T-helper 1 cell treated with Interleukin-12 subunit alpha and Interleukin-12 subunit beta and Interleukin-4 antibody, amounts not matched to agents 30 μg/mL and 1 μg/mL, for 36 hours (primary cell): Measurements from ENCODE around the gene LRRC74B.
"Not testable (repeated sequence)": the region's sequence is repeated elsewhere in the genome, so short reads cannot be mapped to it uniquely, and the experiment has no call there.

ENCODE experiments used
- H3K27ac Mint-ChIP-seq: one replicate; pipeline ENCODE4 v1.8.0; 2021; ENCODE audit warnings: mild to moderate bottlenecking, mixed read lengths
- H3K27me3 Mint-ChIP-seq: one replicate; pipeline ENCODE4 v1.8.0; 2021; ENCODE audit warnings: low read depth, mixed read lengths
- H3K36me3 Mint-ChIP-seq: one replicate; pipeline ENCODE4 v1.8.0; 2021; ENCODE audit warnings: low read depth, mixed read lengths
- H3K4me1 Mint-ChIP-seq: one replicate; pipeline ENCODE4 v1.8.0; 2021; ENCODE audit warnings: low read depth, mixed read lengths
- H3K4me3 Mint-ChIP-seq: one replicate; pipeline ENCODE4 v1.8.0; 2021; ENCODE audit warnings: mild to moderate bottlenecking, moderate library complexity, mixed read lengths
- H3K9me3 Mint-ChIP-seq: one replicate; pipeline ENCODE4 v1.8.0; 2021; ENCODE audit warnings: mixed read lengths

The LRRC74B gene

GRCh38 chr22:21045585-21046294, at the start of gene LRRC74B:
Gene LRRC74B, plus strand, starts transcription at chr22:21045946. Its CDS starts 41 bp downstream, at chr22:21045987.
- Mint-ChIP-seq H3K27me3 (peaks cover 34% of the 10 kb centered on the region), H3K4me3 (peak within 1 kb of the TSS; percentile 67), H3K36me3 (no peaks in the 10 kb centered on the region), H3K4me1 (peaks cover 18% of the 10 kb centered on the region), H3K9me3 (no peaks in the 10 kb centered on the region), H3K27ac (peak within 1 kb of the TSS; percentile 69)

GRCh38 chr22:20996031-20996410, 49.7 kb upstream of the LRRC74B start:
- Mint-ChIP-seq H3K4me3 (no peak overlapping the region), H3K27ac (no peak overlapping the region)

GRCh38 chr22:20996598-20997535, 48.9 kb upstream of the LRRC74B start:
- no peak overlapping the region for H3K27ac Mint-ChIP-seq
- no peak overlapping the region for H3K4me3 Mint-ChIP-seq
- peaks cover 5% of the 10 kb centered on the region for H3K4me1 Mint-ChIP-seq
- no peaks in the 10 kb centered on the region for H3K27me3 Mint-ChIP-seq
- no peaks in the 10 kb centered on the region for H3K9me3 Mint-ChIP-seq
- H3K36me3 Mint-ChIP-seq: peaks cover 4% of the 10 kb centered on the region

More at GRCh38 chr22:20996031-20996410, 49.7 kb upstream of the LRRC74B start:
- H3K27me3 Mint-ChIP-seq: no peaks in the 10 kb centered on the region
- H3K4me1 Mint-ChIP-seq: peaks cover 2% of the 10 kb centered on the region
- peaks cover 2% of the 10 kb centered on the region for H3K36me3 Mint-ChIP-seq
- no peaks in the 10 kb centered on the region for H3K9me3 Mint-ChIP-seq

GRCh38 chr22:20997536-20998257, 48.0 kb upstream of the LRRC74B start:
- H3K27me3 Mint-ChIP-seq: no peaks in the 10 kb centered on the region
- no peaks in the 10 kb centered on the region for H3K9me3 Mint-ChIP-seq
- peaks cover 5% of the 10 kb centered on the region for H3K4me1 Mint-ChIP-seq
- no peak overlapping the region for H3K4me3 Mint-ChIP-seq
- peaks cover 4% of the 10 kb centered on the region for H3K36me3 Mint-ChIP-seq
- H3K27ac Mint-ChIP-seq: no peak overlapping the region

GRCh38 chr22:20998411-20999336, 47.1 kb upstream of the LRRC74B start:
- H3K4me3 Mint-ChIP-seq: no peak overlapping the region

GRCh38 chr22:20999350-21000206, 46.2 kb upstream of the LRRC74B start:
- H3K4me3 Mint-ChIP-seq: peak overlapping the region; percentile 42

More at GRCh38 chr22:20998411-20999336, 47.1 kb upstream of the LRRC74B start:
- H3K27me3 Mint-ChIP-seq: no peaks in the 10 kb centered on the region
- H3K4me1 Mint-ChIP-seq: peaks cover 8% of the 10 kb centered on the region
- peaks cover 6% of the 10 kb centered on the region for H3K36me3 Mint-ChIP-seq
- peak overlapping the region; percentile 45 for H3K27ac Mint-ChIP-seq
- no peaks in the 10 kb centered on the region for H3K9me3 Mint-ChIP-seq

GRCh38 chr22:21000207-21000986, 45.3 kb upstream of the LRRC74B start:
- H3K36me3 Mint-ChIP-seq: peaks cover 6% of the 10 kb centered on the region
- H3K9me3 Mint-ChIP-seq: no peaks in the 10 kb centered on the region
- H3K4me1 Mint-ChIP-seq: peaks cover 8% of the 10 kb centered on the region
- H3K27me3 Mint-ChIP-seq: no peaks in the 10 kb centered on the region
- H3K27ac Mint-ChIP-seq: peak overlapping the region; percentile 97
- peak overlapping the region; percentile 92 for H3K4me3 Mint-ChIP-seq

More at GRCh38 chr22:20999350-21000206, 46.2 kb upstream of the LRRC74B start:
- Mint-ChIP-seq H3K4me1 (peaks cover 8% of the 10 kb centered on the region), H3K36me3 (peaks cover 6% of the 10 kb centered on the region), H3K27me3 (no peaks in the 10 kb centered on the region), H3K27ac (peak overlapping the region; percentile 20), H3K9me3 (no peaks in the 10 kb centered on the region)

- Mint-ChIP-seq H3K36me3 (peaks cover 6% of the 10 kb centered on the region), H3K4me3 (peak overlapping the region; percentile 92), H3K27ac (peak overlapping the region; percentile 97), H3K4me1 (peaks cover 8% of the 10 kb centered on the region), H3K9me3 (no peaks in the 10 kb centered on the region), H3K27me3 (no peaks in the 10 kb centered on the region)
Measured at GRCh38 chr22:21000987-21001600, 44.7 kb upstream of the LRRC74B start.

- Mint-ChIP-seq H3K27me3 (no peaks in the 10 kb centered on the region), H3K27ac (peak within 1 kb of the TSS; percentile 97), H3K36me3 (peaks cover 6% of the 10 kb centered on the region), H3K9me3 (no peaks in the 10 kb centered on the region), H3K4me3 (peak within 1 kb of the TSS; percentile 92), H3K4me1 (peaks cover 8% of the 10 kb centered on the region)
Measured at GRCh38 chr22:21001601-21002325, 44.0 kb upstream of the LRRC74B start, which contains the start of gene THAP7. Gene THAP7, minus strand, starts transcription at chr22:21002118. Its CDS starts 207 bp downstream, at chr22:21001911.

GRCh38 chr22:21003782-21004181, 42.0 kb upstream of the LRRC74B start:
- Mint-ChIP-seq H3K4me3 (peak overlapping the region; percentile 92), H3K27ac (no peak overlapping the region), H3K27me3 (no peaks in the 10 kb centered on the region), H3K9me3 (no peaks in the 10 kb centered on the region), H3K4me1 (peaks cover 6% of the 10 kb centered on the region), H3K36me3 (peaks cover 4% of the 10 kb centered on the region)

- not testable (repeated sequence) for H3K9me3 Mint-ChIP-seq, H3K27me3 Mint-ChIP-seq, H3K27ac Mint-ChIP-seq, H3K4me1 Mint-ChIP-seq, H3K36me3 Mint-ChIP-seq, H3K4me3 Mint-ChIP-seq
Measured at GRCh38 chr22:21009208-21009607, 36.5 kb upstream of the LRRC74B start.
